Liver (tissue), 3 donors: ENCODE results near the gene AOPEP.

ENCODE experiments used
- EGR1 ChIP-seq, 2 donors: IDR thresholded peaks; 2 replicates each; pipeline ENCODE4 v1.6.1; 2016 to 2018; ENCODE audit warnings: antibody characterized with exemption in 2 of 2, low read depth in 2 of 2
- HNF4A ChIP-seq, 2 donors: conservative IDR thresholded peaks; 2 replicates each; pipeline ENCODE4 v1.6.1; 2016; ENCODE audit warnings: antibody characterized with exemption in 2 of 2, mild to moderate bottlenecking in 2 of 2
- NR2F2 ChIP-seq: IDR thresholded peaks from 2 replicates; pipeline ENCODE4 v1.6.1; 2016; ENCODE audit warnings: antibody characterized with exemption
- RAD21 ChIP-seq, 2 donors: IDR thresholded peaks; 2 replicates each; pipeline ENCODE4 v1.6.1; 2016; ENCODE audit warnings: antibody characterized with exemption in 2 of 2, mild to moderate bottlenecking in 2 of 2
- RXRA ChIP-seq, 2 donors: IDR thresholded peaks; 2 replicates each; pipeline ENCODE4 v1.6.1; 2017 to 2018; ENCODE audit warnings: antibody characterized with exemption in 2 of 2, mild to moderate bottlenecking in 1 of 2
- TAF1 ChIP-seq: conservative IDR thresholded peaks from 2 replicates; pipeline ENCODE4 v1.6.1; 2016; ENCODE audit warnings: antibody characterized with exemption, mild to moderate bottlenecking
- TF ChIP-seq, protein P1 (sequence below): fragments of 150-350 bp; IDR thresholded peaks from 2 replicates; pipeline ENCODE4 v1.5.1; 2017; ENCODE audit warnings: improper control_type of control experiment, low read depth, low read length; ENCODE audit not compliant: missing input control
- TF ChIP-seq, protein P2 (sequence below): IDR thresholded peaks from 2 replicates; pipeline ENCODE4 v1.6.1; 2016; ENCODE audit warnings: antibody characterized with exemption, mild to moderate bottlenecking
- TF ChIP-seq, protein P3 (sequence below): IDR thresholded peaks from 2 replicates; pipeline ENCODE4 v1.6.1; 2016; ENCODE audit warnings: antibody characterized with exemption
- TF ChIP-seq, protein P4 (sequence below): IDR thresholded peaks from 2 replicates; pipeline ENCODE4 v1.6.1; 2016; ENCODE audit warnings: antibody characterized with exemption
- donor health status: healthy.
- donor health status: healthy.

DNA sequence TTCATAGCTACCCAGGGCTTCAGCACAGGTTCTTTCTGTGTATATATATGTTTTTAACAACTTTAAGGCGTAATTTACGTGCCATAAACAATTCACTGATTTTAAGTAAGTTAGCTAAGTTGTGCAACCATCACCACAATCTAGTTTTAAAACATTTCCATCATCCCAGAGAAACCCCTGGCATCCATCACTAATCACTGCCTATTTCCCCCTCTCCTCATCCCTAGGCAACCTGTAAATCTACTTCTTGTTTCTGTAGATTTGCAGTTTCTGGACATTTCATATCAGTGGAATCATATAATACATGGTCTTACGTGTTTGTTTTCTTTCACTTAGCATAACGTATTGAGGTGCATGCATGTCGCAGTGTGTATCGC is 299.6 kb downstream of the AOPEP start:
- TF ChIP-seq, protein P1, sequence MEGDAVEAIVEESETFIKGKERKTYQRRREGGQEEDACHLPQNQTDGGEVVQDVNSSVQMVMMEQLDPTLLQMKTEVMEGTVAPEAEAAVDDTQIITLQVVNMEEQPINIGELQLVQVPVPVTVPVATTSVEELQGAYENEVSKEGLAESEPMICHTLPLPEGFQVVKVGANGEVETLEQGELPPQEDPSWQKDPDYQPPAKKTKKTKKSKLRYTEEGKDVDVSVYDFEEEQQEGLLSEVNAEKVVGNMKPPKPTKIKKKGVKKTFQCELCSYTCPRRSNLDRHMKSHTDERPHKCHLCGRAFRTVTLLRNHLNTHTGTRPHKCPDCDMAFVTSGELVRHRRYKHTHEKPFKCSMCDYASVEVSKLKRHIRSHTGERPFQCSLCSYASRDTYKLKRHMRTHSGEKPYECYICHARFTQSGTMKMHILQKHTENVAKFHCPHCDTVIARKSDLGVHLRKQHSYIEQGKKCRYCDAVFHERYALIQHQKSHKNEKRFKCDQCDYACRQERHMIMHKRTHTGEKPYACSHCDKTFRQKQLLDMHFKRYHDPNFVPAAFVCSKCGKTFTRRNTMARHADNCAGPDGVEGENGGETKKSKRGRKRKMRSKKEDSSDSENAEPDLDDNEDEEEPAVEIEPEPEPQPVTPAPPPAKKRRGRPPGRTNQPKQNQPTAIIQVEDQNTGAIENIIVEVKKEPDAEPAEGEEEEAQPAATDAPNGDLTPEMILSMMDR = no peak
- TF ChIP-seq, protein P2, sequence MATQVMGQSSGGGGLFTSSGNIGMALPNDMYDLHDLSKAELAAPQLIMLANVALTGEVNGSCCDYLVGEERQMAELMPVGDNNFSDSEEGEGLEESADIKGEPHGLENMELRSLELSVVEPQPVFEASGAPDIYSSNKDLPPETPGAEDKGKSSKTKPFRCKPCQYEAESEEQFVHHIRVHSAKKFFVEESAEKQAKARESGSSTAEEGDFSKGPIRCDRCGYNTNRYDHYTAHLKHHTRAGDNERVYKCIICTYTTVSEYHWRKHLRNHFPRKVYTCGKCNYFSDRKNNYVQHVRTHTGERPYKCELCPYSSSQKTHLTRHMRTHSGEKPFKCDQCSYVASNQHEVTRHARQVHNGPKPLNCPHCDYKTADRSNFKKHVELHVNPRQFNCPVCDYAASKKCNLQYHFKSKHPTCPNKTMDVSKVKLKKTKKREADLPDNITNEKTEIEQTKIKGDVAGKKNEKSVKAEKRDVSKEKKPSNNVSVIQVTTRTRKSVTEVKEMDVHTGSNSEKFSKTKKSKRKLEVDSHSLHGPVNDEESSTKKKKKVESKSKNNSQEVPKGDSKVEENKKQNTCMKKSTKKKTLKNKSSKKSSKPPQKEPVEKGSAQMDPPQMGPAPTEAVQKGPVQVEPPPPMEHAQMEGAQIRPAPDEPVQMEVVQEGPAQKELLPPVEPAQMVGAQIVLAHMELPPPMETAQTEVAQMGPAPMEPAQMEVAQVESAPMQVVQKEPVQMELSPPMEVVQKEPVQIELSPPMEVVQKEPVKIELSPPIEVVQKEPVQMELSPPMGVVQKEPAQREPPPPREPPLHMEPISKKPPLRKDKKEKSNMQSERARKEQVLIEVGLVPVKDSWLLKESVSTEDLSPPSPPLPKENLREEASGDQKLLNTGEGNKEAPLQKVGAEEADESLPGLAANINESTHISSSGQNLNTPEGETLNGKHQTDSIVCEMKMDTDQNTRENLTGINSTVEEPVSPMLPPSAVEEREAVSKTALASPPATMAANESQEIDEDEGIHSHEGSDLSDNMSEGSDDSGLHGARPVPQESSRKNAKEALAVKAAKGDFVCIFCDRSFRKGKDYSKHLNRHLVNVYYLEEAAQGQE = no peak
- TF ChIP-seq EGR1 (IDR thresholded peaks at IDR 0.05; ENCODE audit: low read depth in 2 of 2) (no peak), TAF1 (no peak), NR2F2 (no peak), RAD21 (IDR thresholded peaks at IDR 0.05) (no peak), HNF4A (conservative IDR thresholded peaks at IDR 0.05) (no peak), RXRA (IDR thresholded peaks at IDR 0.05) (no peak)
- TF ChIP-seq, protein P3, sequence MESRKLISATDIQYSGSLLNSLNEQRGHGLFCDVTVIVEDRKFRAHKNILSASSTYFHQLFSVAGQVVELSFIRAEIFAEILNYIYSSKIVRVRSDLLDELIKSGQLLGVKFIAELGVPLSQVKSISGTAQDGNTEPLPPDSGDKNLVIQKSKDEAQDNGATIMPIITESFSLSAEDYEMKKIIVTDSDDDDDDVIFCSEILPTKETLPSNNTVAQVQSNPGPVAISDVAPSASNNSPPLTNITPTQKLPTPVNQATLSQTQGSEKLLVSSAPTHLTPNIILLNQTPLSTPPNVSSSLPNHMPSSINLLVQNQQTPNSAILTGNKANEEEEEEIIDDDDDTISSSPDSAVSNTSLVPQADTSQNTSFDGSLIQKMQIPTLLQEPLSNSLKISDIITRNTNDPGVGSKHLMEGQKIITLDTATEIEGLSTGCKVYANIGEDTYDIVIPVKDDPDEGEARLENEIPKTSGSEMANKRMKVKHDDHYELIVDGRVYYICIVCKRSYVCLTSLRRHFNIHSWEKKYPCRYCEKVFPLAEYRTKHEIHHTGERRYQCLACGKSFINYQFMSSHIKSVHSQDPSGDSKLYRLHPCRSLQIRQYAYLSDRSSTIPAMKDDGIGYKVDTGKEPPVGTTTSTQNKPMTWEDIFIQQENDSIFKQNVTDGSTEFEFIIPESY = peak; percentile 1
- TF ChIP-seq, protein P4, sequence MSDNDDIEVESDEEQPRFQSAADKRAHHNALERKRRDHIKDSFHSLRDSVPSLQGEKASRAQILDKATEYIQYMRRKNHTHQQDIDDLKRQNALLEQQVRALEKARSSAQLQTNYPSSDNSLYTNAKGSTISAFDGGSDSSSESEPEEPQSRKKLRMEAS = no peak
